A673 (cell line): ENCODE data around the gene GRAMD2B.

Experiments
- CTCF ChIP-seq: fragments of 300-800, 200-600 bp; sonication (generic); conservative IDR thresholded peaks from 2 replicates; pipeline ENCODE4 v1.5.1; 2017; ENCODE audit warnings: low read depth, mild to moderate bottlenecking, antibody characterized with exemption, low read length, moderate library complexity, mixed read lengths
- EZH2 ChIP-seq: fragments of 200-600 bp; sonication (generic); IDR thresholded peaks from 2 replicates; pipeline ENCODE4 v1.6.1; 2017; ENCODE audit warnings: borderline replicate concordance, low read depth, mild to moderate bottlenecking, mixed read lengths, antibody characterized with exemption, low read length; ENCODE audit not compliant: poor library complexity, severe bottlenecking

GRCh38 chr5:126520593-126520953 is 97.4 kb downstream of the GRAMD2B start:
- no peak for TF ChIP-seq EZH2
- no peak for TF ChIP-seq CTCF
